Nucleus accumbens (tissue), 56 donors: Measurements from ENCODE around the gene VPS45.

Source experiments
- DNase-seq, 56 donors: peaks; one replicate each; lab custom pipeline; 2025; lab: John Stamatoyannopoulos, UW

The VPS45 gene

DNA sequence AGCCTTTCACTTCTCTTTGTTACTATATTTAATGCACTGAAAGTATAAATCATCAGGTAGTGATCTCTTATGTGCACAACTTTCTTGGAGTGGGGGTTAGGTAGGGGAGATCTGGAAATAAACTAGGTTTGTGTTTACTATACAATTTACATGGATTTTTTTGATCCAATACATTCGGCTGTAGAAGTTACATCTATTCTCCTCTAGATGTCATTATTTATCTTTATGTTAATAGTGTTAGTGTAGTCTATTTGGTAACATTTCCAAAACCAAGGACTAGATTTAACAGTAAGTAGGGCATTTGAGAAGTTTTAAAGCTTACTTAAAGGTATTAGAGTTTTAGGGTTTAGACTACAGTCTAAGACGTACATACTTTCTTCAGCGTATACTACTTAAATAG lies 5.4 kb downstream of the VPS45 start:
- no peak for DNase-seq

- DNase-seq = no peak
Measured at GRCh38 chr1:150073516-150073915, 5.9 kb downstream of the VPS45 start.

- no peak for DNase-seq
Measured at GRCh38 chr1:150076066-150076465, 8.5 kb downstream of the VPS45 start.

- no peak for DNase-seq
Measured at GRCh38 chr1:150076985-150077384, 9.4 kb downstream of the VPS45 start.

DNA sequence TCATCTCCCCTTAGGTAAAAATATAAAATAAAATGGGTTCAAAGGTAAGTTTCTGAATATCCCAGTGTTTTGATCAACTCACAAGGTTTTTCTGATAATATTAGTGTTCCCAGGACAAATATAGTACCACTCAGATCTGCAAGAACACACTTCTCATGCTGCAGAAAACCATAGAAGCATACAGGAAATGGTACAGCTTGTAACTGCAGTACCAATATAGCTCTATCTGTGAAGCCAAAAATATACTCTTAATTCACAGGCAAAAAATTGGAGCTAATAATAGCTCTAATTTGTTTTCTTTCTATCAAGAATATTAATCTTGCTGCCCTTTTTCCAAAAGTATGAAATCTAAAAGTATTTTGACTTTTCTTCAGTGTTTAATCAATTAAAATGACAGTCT lies 13.2 kb downstream of the VPS45 start:
- no peak for DNase-seq

DNA sequence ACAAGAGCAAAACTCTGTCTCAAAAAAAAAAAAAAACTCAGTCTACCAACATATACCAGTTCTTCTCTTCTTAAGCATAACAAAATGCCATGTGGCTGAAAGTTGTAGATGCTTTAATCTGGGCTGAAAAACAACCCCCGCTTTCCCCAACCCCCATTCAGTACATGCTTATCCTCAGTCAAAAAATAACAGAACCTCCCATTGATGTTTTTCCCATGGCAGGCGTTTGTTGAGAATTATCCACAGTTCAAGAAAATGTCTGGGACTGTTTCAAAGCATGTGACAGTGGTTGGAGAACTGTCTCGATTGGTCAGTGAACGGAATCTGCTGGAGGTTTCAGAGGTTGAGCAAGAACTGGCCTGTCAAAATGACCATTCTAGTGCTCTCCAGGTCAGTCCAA lies 14.9 kb downstream of the VPS45 start:
- no peak for DNase-seq

- no peak for DNase-seq
Measured at GRCh38 chr1:150083907-150084306, 16.3 kb downstream of the VPS45 start.

DNA sequence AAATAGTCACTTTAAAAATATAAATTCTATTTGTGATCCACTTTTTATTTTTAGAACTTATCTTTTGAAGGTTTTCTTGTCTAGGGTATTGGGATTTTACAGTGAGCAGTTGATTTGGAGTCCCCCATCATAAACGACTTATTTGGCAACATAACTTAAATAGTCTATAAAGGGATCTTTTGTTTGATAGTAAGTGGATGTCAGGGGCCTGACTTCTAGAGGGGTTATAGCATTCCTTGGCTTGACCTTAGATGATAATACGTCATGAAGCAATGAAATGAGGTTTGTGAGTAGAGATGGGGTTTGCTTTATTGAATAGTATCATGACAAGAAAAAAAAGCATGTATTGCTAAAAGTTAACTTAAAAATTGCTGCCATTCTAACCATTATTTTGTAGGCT lies 17.8 kb downstream of the VPS45 start:
- DNase-seq = no peak

- no peak for DNase-seq
Measured at GRCh38 chr1:150087415-150087814, 19.8 kb downstream of the VPS45 start.

- DNase-seq = no peak
Measured at GRCh38 chr1:150089846-150090520, 22.4 kb downstream of the VPS45 start.

- no peak for DNase-seq
Measured at GRCh38 chr1:150092180-150092791, 24.7 kb downstream of the VPS45 start.

DNA sequence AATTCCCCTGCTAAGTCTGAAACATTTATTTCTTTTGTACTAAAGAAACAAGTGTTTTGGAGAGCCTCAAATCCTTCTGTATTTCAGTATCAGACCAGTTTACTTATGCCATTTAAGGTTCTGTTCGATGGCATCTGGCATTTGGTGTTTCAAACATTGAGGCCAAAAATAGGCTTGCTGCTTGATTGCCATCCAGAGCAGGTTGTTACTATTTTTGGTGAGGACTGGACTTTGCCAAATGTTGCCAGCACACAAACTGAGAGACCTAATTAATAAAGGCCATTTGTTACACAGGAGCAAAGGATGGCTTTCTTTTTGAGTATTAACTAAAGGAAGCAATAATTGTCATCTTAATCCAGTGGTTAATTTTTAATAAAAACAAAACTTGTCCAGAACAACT lies 26.2 kb downstream of the VPS45 start:
- no peak for DNase-seq

- DNase-seq = no peak
Measured at GRCh38 chr1:150094734-150095265, 27.2 kb downstream of the VPS45 start.

GRCh38 chr1:150102986-150103385 lies 35.4 kb downstream of the VPS45 start:
- no peak for DNase-seq

DNA sequence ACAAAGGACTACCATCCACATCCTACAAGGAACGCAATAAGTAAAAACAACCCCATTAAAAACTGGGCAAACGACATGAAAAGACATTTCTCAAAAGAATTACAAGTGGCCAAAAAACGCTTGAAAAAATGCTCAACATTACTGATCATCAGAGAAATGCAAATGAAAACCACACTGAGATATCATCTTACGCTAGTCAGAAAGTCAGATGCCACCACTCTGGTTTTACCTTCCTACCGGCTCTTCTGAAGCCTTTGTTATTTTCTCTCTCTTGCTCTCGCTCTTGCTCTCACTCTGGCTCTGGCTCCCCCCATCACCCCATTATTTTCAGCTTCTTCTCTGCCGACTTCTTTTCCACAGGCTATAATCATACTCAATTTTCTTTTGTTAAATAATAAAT lies 38.8 kb downstream of the VPS45 start:
- no peak for DNase-seq

DNA sequence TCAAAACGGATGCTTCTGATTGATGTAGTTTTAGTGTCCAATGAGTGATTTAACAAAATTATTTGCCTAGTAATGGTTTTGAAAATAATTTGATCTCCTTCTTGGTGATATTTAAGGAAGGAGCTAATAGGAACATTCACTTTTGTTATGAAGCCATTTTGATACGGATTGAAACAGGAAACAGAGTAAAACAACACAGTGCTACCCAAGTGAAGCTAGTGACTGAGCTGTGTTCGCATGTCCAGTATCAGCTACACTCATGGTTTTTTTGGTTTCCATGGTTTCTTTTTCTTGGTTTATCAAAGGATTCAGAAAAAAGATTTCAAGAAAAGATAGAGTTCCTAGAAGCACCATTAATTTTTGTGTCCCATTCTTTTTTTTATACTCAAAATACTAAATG lies 42.0 kb downstream of the VPS45 start:
- no peak for DNase-seq

DNA sequence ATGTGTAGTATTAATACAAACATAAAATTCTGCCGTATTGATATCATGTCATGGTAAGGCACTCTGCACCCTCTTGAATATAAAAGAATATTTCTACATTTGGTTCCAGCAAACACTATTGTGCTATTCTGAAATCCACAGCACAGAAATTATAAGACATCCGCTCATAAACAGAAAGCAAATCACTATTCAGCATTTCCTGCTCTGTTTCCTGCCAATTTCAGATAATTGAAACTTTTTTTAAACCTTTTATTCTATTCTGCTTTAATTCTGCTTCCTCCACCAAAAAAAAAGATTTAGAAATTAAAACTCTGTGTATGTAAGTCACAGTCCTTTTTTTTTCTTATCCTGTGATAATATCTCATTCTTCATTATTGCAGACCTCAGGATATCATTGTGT lies 42.5 kb downstream of the VPS45 start:
- no peak for DNase-seq

DNA sequence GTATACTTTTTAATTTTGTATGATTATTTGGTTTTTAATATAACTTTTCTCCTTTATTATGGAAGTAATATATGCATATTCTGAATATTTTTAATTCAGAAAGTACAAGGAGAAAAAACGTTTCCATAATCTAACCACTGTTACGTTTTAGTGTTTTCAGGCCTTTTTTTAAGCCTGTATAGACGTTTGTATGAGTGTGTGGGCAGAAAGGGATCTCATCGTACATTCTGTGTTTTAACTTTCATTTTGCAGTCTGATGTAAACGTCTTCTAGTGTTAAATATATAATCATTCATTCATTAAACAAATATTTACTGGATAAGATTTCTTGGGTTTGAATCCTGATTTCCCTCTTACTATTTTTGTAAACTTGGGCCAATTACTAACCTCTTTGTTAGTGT lies 44.1 kb downstream of the VPS45 start:
- no peak for DNase-seq

DNA sequence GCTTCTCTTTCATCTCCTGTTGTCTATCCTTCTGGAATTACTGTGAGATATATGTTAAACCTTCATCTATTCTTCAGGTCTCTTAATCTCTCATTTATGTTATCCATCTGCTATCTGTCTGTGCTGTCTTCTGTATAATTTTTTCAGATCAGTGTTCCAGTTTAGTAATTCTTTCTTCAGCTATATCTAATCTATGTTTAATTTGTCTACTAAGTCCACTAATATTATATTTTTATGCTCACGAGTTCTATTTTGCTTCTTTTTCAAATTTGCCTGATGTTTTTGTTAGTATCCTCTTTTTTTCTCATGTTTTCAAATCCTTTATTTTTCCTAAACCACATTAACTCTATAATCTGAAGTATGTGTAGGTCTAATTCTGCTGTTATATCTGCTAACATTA lies 47.5 kb downstream of the VPS45 start:
- no peak for DNase-seq

DNA sequence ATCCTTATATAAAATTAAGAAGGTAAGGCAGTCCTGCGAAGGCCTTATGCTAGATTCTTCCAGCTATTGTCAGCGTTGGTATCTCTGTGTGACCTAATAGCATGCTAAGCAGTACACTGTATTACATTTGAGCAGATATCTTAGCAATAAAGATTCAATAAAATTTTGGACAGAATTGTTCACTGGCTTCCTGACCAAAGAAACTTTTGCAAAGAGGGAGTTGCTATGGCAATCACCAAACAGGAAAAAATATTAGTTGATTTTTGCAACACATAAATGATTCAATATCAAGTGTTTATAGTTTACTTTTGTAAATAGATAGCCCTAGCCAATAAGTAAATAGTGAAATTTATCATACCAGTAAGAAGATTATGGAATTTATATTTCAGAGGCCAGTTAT lies 51.1 kb downstream of the VPS45 start:
- no peak for DNase-seq

DNA sequence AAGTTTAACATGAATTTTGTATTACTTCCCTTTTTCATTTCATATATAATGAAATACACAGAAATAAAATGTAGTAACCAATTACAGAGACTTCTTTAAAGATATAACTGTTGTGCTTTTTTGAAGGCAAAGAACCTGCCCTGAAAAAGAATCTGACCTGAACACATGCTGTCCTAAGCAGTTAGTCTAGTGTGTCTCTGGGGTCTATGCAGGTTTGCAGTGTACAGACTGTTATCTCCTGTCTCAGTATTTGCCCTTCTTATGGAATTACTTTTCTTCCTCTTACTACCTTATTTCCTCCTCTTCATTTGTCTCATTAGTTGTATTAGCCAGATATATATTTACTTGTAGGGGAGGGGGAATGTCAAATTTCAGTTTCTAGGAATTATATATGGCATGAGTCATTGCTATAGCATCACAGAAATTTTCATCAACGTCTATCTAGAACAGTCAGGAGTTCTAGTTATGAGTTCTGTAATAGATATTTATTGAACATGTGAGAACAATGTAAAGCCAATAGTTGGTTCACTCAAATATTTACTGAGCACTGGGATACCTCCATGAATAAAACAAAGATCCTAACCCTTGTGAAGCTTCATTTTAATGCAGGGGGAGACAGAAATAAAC lies 53.8 kb downstream of the VPS45 start:
- DNase-seq = no peak

DNA sequence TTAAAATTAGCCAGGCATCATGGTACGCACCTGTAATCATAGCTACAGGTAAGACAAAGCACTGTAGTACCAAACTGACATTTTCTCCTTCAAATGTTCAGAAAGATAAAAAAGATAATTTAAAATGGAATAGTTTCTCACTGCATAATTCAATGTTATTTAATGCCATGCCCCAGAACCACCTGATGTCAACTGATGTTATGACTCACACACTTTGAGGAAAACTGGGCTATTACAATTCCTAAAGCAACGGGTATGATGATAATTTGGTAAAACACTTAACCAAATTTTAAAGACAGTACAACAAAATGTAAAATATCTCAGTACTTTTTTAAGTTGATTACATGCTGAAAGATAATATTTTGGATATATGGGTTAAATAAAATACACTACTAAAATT lies 59.2 kb downstream of the VPS45 start:
- DNase-seq = no peak
